Activated CD8-positive, alpha-beta memory T cell treated with anti-CD3 and anti-CD28 coated beads, Interleukin-2, amount 50 U/mL, for 1 hour (primary cell): ENCODE data around the gene CCNT2.
"Not testable (repeated sequence)": the region's sequence is repeated elsewhere in the genome, so short reads cannot be mapped to it uniquely, and the experiment has no call there.

ENCODE experiments used
- DNase-seq: peaks from one replicate; pipeline ENCODE4 v3.0.0-alpha.2; 2020; ENCODE audit errors: extremely low read depth

CCNT2 gene

GRCh38 chr2:134975281-134976009 is 56.8 kb downstream of the CCNT2 start:
- DNase-seq, result no peak

GRCh38 chr2:134976074-134976702 is 57.6 kb downstream of the CCNT2 start:
- DNase-seq, result no peak

DNA sequence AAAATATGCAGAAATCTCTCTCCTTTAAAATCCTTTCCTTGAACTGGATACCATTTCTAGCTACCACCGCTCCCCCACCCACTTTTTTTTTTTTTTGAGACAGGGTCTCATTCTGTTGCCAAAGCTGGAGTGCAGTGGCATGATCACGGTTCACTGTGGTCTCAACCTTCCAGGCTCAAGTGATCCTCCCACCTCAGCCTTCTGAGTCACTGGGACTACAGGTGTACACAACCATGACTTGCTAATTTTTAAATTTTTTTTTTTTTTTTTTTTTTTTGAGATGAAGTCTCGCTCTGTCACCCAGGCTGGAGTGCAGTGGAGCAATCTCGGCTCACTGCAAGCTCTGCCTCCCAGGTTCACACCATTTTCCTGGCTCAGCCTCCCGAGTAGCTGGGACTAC is 58.5 kb downstream of the CCNT2 start:
- not testable (repeated sequence) for DNase-seq

DNA sequence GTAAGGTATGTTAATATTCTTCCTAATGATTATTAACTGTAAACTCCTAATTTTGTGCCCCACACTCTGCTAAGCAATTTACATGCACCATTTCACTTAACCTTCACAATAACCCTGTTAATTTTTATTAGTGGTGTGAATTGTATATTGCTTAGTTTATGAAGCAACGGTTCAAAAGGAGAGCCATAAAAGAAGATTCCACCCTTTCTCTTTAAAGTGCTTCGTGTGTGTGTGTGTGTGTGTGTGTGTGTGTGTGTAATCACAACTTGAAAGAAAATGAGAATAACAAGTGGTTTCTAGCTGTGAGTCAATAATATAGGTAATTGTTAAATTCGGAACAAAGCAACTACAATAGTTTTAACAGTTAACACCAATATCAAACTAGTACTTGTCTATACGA is 60.6 kb downstream of the CCNT2 start:
- no peak for DNase-seq

- no peak for DNase-seq
Observed at GRCh38 chr2:134980639-134981038, 62.0 kb downstream of the CCNT2 start.

- no peak for DNase-seq
Observed at GRCh38 chr2:134982603-134983002, 64.0 kb downstream of the CCNT2 start.

DNA sequence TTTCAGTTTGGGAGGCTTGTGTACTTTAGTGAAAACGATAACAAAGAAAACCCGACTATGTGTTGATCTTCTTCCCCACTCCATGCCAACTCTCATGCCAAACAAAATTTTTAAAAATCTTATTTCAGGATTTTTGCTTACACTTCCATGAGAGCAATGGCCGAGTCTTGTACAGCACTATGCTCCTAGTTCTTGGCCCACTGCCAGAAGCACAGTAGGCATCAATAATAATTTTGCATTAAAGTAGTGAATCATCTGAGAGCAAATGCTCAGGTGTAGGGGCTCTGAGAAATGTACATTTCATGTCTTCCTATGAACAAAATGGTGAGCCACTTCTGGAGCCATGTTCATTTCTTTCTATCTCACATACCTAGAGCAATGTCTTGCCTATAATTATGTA is 66.4 kb downstream of the CCNT2 start:
- DNase-seq, result no peak

- no peak for DNase-seq
Observed at GRCh38 chr2:134988994-134989605, 70.5 kb downstream of the CCNT2 start.

- no peak for DNase-seq
Observed at GRCh38 chr2:134999521-134999920, 80.9 kb downstream of the CCNT2 start.

DNA sequence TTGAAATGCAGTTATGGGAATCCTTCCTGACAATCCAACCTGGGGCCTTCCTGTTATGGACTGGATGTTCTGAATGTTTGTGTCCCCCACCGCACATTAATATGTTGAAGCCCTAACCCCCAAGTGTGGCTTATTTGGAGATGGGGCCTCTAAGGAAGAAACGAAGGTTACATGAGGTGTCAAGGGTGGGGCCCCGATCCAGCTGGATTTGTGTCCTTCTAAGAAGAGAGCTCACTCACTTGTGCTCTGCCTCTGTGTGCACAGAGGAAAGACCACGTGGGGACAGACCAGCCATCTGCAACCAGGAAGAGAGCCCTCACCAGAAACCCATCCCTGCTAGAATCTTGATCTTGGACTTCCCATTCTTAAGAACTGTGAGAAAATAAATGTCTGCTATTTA is 84.2 kb downstream of the CCNT2 start:
- no peak for DNase-seq

GRCh38 chr2:135004005-135004746 is 85.6 kb downstream of the CCNT2 start:
- DNase-seq, result peak; percentile 9

DNA sequence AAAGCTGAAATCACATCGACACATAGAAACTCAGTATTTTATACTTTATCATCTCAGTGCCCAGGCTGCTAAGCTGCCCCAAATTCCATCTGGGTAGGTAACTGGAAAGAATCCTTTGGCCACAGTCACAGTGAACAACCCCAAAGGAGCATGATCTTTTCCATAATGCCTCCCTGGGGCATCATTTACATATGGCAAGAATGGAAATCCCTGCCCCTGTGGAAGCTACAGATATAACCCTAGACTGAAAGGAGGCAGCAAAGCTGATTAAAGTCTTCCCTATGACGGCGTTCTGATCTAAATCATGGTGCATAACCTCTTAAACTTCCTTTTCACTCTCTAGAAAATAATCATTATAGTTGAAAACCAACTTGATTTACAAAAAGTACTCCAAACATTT is 87.1 kb downstream of the CCNT2 start:
- no peak for DNase-seq
